ENCODE results near the gene ITPKC. TPM values are rescaled to one million over a fixed set of nuclear protein-coding genes. Genes with fewer than 3 reads are reported as not detected.

ITPKC gene
- polyA plus RNA-seq, 3 donors = 2.7 to 5.7 (median 2.9) TPM

- Histone ChIP-seq H3K4me1 (ENCODE audit: control insufficient read depth in 1 of 2, insufficient read depth in 2 of 2, low read length in 2 of 2) (no peaks in the 10 kb centered on the region), H3K36me3 (replicated peaks in 1 of 2; ENCODE audit: control insufficient read depth in 1 of 2, insufficient read depth in 2 of 2, low read length in 2 of 2) (peaks cover 41 to 46% of the 10 kb centered on the region in 2 donors), H3K4me3 (replicated peaks in 1 of 3; ENCODE audit: low read depth in 2 of 3, low read length in 3 of 3) (no peak overlapping the region), H3K27ac (ENCODE audit: low read depth in 1 of 2, low read length in 2 of 2) (peak overlapping the region in 1 of 2 donors; percentile 36), H2AFZ (ENCODE audit: insufficient read depth, low read depth, low read length, poor library complexity, severe bottlenecking) (no peak overlapping the region), H3K9me3 (replicated peaks in 1 of 2; ENCODE audit: control insufficient read depth in 1 of 2, insufficient read depth in 1 of 2, low read length in 2 of 2) (no peaks in the 10 kb centered on the region), H3K9ac (ENCODE audit: insufficient read depth, low read length, poor library complexity, severe bottlenecking) (no peak overlapping the region), H3K4me2 (replicated peaks; ENCODE audit: extremely low read depth, low read length, poor library complexity, severe bottlenecking) (no peak overlapping the region), H4K20me1 (ENCODE audit: insufficient read depth, low read length) (no peaks in the 10 kb centered on the region), H3K79me2 (ENCODE audit: insufficient read depth, low read length) (peaks cover under 1% of the 10 kb centered on the region), H3K27me3 (ENCODE audit: control insufficient read depth in 2 of 2, insufficient read depth in 2 of 2, low read length in 2 of 2) (no peaks in the 10 kb centered on the region)
- Mint-ChIP-seq H3K4me1 (peaks cover 6% of the 10 kb centered on the region), H3K27me3 (ENCODE audit: low read depth in 3 of 3) (peaks cover 0 to 1% (median 0%) of the 10 kb centered on the region in 3 donors), H3K27ac (peak overlapping the region; percentile 5 to 77 (median 46)), H3K9me3 (peaks cover 0 to 3% (median 0%) of the 10 kb centered on the region in 7 donors), H3K36me3 (peaks cover 39 to 56% of the 10 kb centered on the region in 2 donors), H3K4me3 (no peak overlapping the region)
- intact Hi-C loops (cut with micrococcal nuclease) = no loop called here
- peak in 1 of 3 donors; percentile 29 for DNase-seq
- TF ChIP-seq, protein P1, sequence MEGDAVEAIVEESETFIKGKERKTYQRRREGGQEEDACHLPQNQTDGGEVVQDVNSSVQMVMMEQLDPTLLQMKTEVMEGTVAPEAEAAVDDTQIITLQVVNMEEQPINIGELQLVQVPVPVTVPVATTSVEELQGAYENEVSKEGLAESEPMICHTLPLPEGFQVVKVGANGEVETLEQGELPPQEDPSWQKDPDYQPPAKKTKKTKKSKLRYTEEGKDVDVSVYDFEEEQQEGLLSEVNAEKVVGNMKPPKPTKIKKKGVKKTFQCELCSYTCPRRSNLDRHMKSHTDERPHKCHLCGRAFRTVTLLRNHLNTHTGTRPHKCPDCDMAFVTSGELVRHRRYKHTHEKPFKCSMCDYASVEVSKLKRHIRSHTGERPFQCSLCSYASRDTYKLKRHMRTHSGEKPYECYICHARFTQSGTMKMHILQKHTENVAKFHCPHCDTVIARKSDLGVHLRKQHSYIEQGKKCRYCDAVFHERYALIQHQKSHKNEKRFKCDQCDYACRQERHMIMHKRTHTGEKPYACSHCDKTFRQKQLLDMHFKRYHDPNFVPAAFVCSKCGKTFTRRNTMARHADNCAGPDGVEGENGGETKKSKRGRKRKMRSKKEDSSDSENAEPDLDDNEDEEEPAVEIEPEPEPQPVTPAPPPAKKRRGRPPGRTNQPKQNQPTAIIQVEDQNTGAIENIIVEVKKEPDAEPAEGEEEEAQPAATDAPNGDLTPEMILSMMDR (IDR thresholded peaks at IDR 0.05) = no peak
- WGBS (ENCODE audit: insufficient coverage) = 75% methylated on average over 10 of the region's 10 CpGs
Observed at GRCh38 chr19:40741527-40742390, 24.8 kb downstream of the ITPKC start.

- Mint-ChIP-seq H3K36me3 (peaks cover 32 to 49% of the 10 kb centered on the region in 2 donors), H3K4me3 (no peak overlapping the region)
- TF ChIP-seq, protein P1 (IDR thresholded peaks at IDR 0.05) = no peak
Observed at GRCh38 chr19:40742477-40742876, 25.6 kb downstream of the ITPKC start.

More at GRCh38 chr19:40742477-40742876, 25.6 kb downstream of the ITPKC start:
- no peaks in the 10 kb centered on the region for H3K27me3 ChIP-seq (ENCODE audit: control insufficient read depth in 2 of 2, insufficient read depth in 2 of 2, low read length in 2 of 2)
- H3K4me3 ChIP-seq (replicated peaks in 1 of 3; ENCODE audit: low read depth in 2 of 3, low read length in 3 of 3) = no peak overlapping the region
- peaks cover 0 to under 1% of the 10 kb centered on the region in 2 donors for H3K4me1 ChIP-seq (ENCODE audit: control insufficient read depth in 1 of 2, insufficient read depth in 2 of 2, low read length in 2 of 2)
- DNase-seq = no peak
- WGBS (ENCODE audit: insufficient coverage) = 98% methylated on average over 16 of the region's 17 CpGs
- H2AFZ ChIP-seq (ENCODE audit: insufficient read depth, low read depth, low read length, poor library complexity, severe bottlenecking) = no peak overlapping the region
- intact Hi-C loops (cut with micrococcal nuclease) = no loop called here
- peak overlapping the region in 1 of 2 donors; percentile 36 for H3K27ac ChIP-seq (ENCODE audit: low read depth in 1 of 2, low read length in 2 of 2)
- Mint-ChIP-seq H3K27me3 (ENCODE audit: low read depth in 3 of 3) (peaks cover 0 to 1% (median 0%) of the 10 kb centered on the region in 3 donors), H3K27ac (peak overlapping the region in 1 of 7 donors; percentile 8), H3K9me3 (peaks cover 0 to 3% (median 0%) of the 10 kb centered on the region in 7 donors), H3K4me1 (peaks cover 6% of the 10 kb centered on the region)
- no peaks in the 10 kb centered on the region for H4K20me1 ChIP-seq (ENCODE audit: insufficient read depth, low read length)
- no peak overlapping the region for H3K4me2 ChIP-seq (replicated peaks; ENCODE audit: extremely low read depth, low read length, poor library complexity, severe bottlenecking)
- H3K36me3 ChIP-seq (replicated peaks in 1 of 2; ENCODE audit: control insufficient read depth in 1 of 2, insufficient read depth in 2 of 2, low read length in 2 of 2) = peaks cover 34 to 38% of the 10 kb centered on the region in 2 donors
- H3K9ac ChIP-seq (ENCODE audit: insufficient read depth, low read length, poor library complexity, severe bottlenecking) = no peak overlapping the region
- H3K9me3 ChIP-seq (replicated peaks in 1 of 2; ENCODE audit: control insufficient read depth in 1 of 2, insufficient read depth in 1 of 2, low read length in 2 of 2) = no peaks in the 10 kb centered on the region
- H3K79me2 ChIP-seq (ENCODE audit: insufficient read depth, low read length) = peaks cover 5% of the 10 kb centered on the region
